Measurements from ENCODE around the gene FABP1. TPM values are rescaled to one million over a fixed set of nuclear protein-coding genes. Genes with fewer than 3 reads are reported as not detected.

Gene FABP1
- total and polyA plus RNA-seq, 9 of the 15 experiments (the other 6 are each of a cell fraction or from before 2014, with no cell fraction given), result 0.64 TPM; not detected in 8

- DNase-seq (ENCODE audit: extremely low read depth in 1 of 4, low spot score in 3 of 4), result no peak
Measured at GRCh38 chr2:88097192-88097591, 30.7 kb downstream of the FABP1 start.

More at GRCh38 chr2:88097192-88097591, 30.7 kb downstream of the FABP1 start:
- TF ChIP-seq MYC (IDR thresholded peaks at IDR 0.05; ENCODE audit: low read depth, low read length), result no peak
- TF ChIP-seq MYC (CRISPR knock-in tag; IDR thresholded peaks at IDR 0.05; ENCODE audit: borderline replicate concordance, low read depth), result no peak
- no peak for TF ChIP-seq NELFE (IDR thresholded peaks at IDR 0.05; ENCODE audit: insufficient read depth, insufficient read length)
- TF ChIP-seq MGA (IDR thresholded peaks at IDR 0.05), result no peak
- TF ChIP-seq PTBP1 (IDR thresholded peaks at IDR 0.05; ENCODE audit: low read depth, low read length), result no peak
- 0 out of 2 replicates have a peak, but pooled peaks have one; percentile 19 for TF ChIP-seq ZNF316 (IDR thresholded peaks at IDR 0.05)
- WGBS (ENCODE audit: insufficient coverage, low coverage, missing lambda C conversion rate), result 8% methylated on average over 3 of the region's 3 CpGs
- no peaks in the 10 kb centered on the region for H4K20me1 ChIP-seq (replicated peaks; ENCODE audit: control insufficient read depth, insufficient read depth, low read length)
- H3K9ac ChIP-seq (ENCODE audit: insufficient read depth in 1 of 2, low read depth in 2 of 2, low read length in 2 of 2), result no peak overlapping the region
- no peaks in the 10 kb centered on the region for H3K79me2 ChIP-seq (ENCODE audit: control insufficient read depth, insufficient read depth, low read length)
- CTCF ChIA-PET (ENCODE audit: low intra/inter-chr PET ratio), result no interaction called here
- FAIRE-seq (no peak), ATAC-seq (no peak)
- H3K9me1 ChIP-seq (ENCODE audit: control insufficient read depth, insufficient read depth, low read length), result no peaks in the 10 kb centered on the region
- no peaks in the 10 kb centered on the region for H3K36me3 ChIP-seq (ENCODE audit: control insufficient read depth, insufficient read depth, low read length)
- no TSS peak for BruUV-seq (replicated peaks)
- intact Hi-C loops (cut with micrococcal nuclease), result no loop called here
- no peak overlapping the region for H3K4me2 ChIP-seq (ENCODE audit: insufficient read depth, low read length)
- no peak overlapping the region; the same call in 1 of the 2 replicates for H2AFZ ChIP-seq (ENCODE audit: low read depth, low read length)
- POLR2A ChIA-PET, result interaction anchor here (1.9 kb wide), 1 partner anchor 81 kb away, joined by 7 read pairs; the partner anchor contains the start of gene RNU2-63P
- H3K27me3 ChIP-seq (ENCODE audit: control insufficient read depth in 2 of 2, insufficient read depth in 2 of 2, low read length in 2 of 2), result no peaks in the 10 kb centered on the region; a peak in 3 of 5 replicates
- H3K27ac ChIP-seq (ENCODE audit: extremely low read depth, low read depth, low read length), result no peak overlapping the region
- H3K9me3 ChIP-seq (replicated peaks; ENCODE audit: control insufficient read depth, insufficient read depth, low read depth, low read length), result no peaks in the 10 kb centered on the region
- H3K4me3 ChIP-seq, result no peak overlapping the region
- H3K4me1 ChIP-seq (replicated peaks in 1 of 2; ENCODE audit: control insufficient read depth in 2 of 2, insufficient read depth in 2 of 2, low read length in 2 of 2), result peaks cover 4 to 7% of the 10 kb centered on the region in 2 experiments; a peak in 3 of 5 replicates
- in situ Hi-C loops (cut with MboI), result no loop called here

All from K562 (cell line).